B cell (primary cell): ENCODE data around the gene PKP1. TPM values are rescaled to one million over a fixed set of nuclear protein-coding genes. Genes with fewer than 3 reads are reported as not detected.

Source experiments
- ATAC-seq: fragments of 200-7000 bp; cut with Tn5 transposase; one replicate; pipeline ENCODE4 v1.10.0; 2021; ENCODE audit warnings: low read depth, mild to moderate bottlenecking, moderate number of reproducible peaks, moderate library complexity
- CTCF ChIA-PET: fragments of 350-600 bp; sonication (Branson Sonifier 250); formaldehyde crosslinking; loops from one replicate; lab custom pipeline; 2021; ENCODE audit warnings: antibody characterized with exemption, inconsistent platforms; lab: Charles Lee
- POLR2A ChIA-PET: fragments of 350-600 bp; sonication (Branson Sonifier 250); formaldehyde crosslinking; loops from one replicate; lab custom pipeline; 2021; ENCODE audit warnings: antibody characterized with exemption; lab: Charles Lee
- DNase-seq: peaks from one replicate; pipeline ENCODE4 v3.0.0; 2013
- H2AFZ ChIP-seq: 2 replicates; pipeline ENCODE4 v1.6.1; 2012; ENCODE audit warnings: mild to moderate bottlenecking, low read depth, low read length; ENCODE audit not compliant: insufficient read depth, poor library complexity, severe bottlenecking
- H3K27ac ChIP-seq, 2 donors: 1 replicate in 1 of 2; 2 replicates in 1 of 2; pipeline ENCODE4 v1.5.1; 2012 to 2013; ENCODE audit warnings: low read length in 2 of 2, mild to moderate bottlenecking in 2 of 2, moderate library complexity in 1 of 2
- H3K27me3 ChIP-seq, 4 experiments: fragments of 200-600 bp in 1 of 4; sonication (generic) in 1 of 4; replicated peaks in 1 of 4; 1 replicate in 2 of 4; 2 replicates in 2 of 4; pipeline versions ENCODE4 v1.6.1 to v1.7.0; 2013 to 2016; ENCODE audit warnings: low read length in 3 of 4, mild to moderate bottlenecking in 2 of 4, mixed read lengths in 1 of 4, moderate library complexity in 1 of 4; ENCODE audit not compliant: insufficient read depth in 4 of 4, control insufficient read depth in 3 of 4; ENCODE audit errors: control extremely low read depth in 1 of 4
- H3K36me3 ChIP-seq, 2 experiments: replicated peaks in 1 of 2; 1 replicate in 1 of 2; 2 replicates in 1 of 2; pipeline versions ENCODE4 v1.6.1 to v1.7.1; 2013; ENCODE audit warnings: low read length in 1 of 2; ENCODE audit not compliant: insufficient read depth in 2 of 2, control insufficient read depth in 1 of 2; ENCODE audit errors: control extremely low read depth in 1 of 2, extremely low read depth in 1 of 2
- H3K4me1 ChIP-seq, 2 donors: fragments of 200-600 bp in 1 of 2; sonication (generic) in 1 of 2; 1 replicate in 1 of 2; 2 replicates in 1 of 2; pipeline versions ENCODE4 v1.5.1 to v1.6.1; 2013 to 2017; ENCODE audit warnings: low read length in 2 of 2; ENCODE audit not compliant: control insufficient read depth in 2 of 2, insufficient read depth in 2 of 2
- H3K4me2 ChIP-seq: replicated peaks from 2 replicates; pipeline ENCODE3; 2012; ENCODE audit warnings: mild to moderate bottlenecking, low read depth, low read length; ENCODE audit not compliant: poor library complexity, severe bottlenecking
- H3K4me3 ChIP-seq, 5 experiments: fragments of 200-600 bp in 1 of 5; sonication (generic) in 1 of 5; 1 replicate in 3 of 5; 2 replicates in 2 of 5; pipeline versions ENCODE4 v1.5.1 to v1.7.0; 2011 to 2016; ENCODE audit warnings: low read length in 4 of 5, mild to moderate bottlenecking in 4 of 5, low read depth in 2 of 5, control low read depth in 1 of 5, moderate library complexity in 1 of 5; ENCODE audit not compliant: insufficient read depth in 1 of 5; ENCODE audit errors: control extremely low read depth in 1 of 5, extremely low read depth in 1 of 5
- H3K79me2 ChIP-seq: fragments of 200-600 bp; sonication (generic); one replicate; pipeline ENCODE4 v1.6.0; 2016; ENCODE audit warnings: low read length; ENCODE audit not compliant: control insufficient read depth, insufficient read depth
- H3K9ac ChIP-seq: fragments of 200-600 bp; sonication (generic); 2 replicates; pipeline ENCODE4 v1.6.1; 2017; ENCODE audit warnings: mild to moderate bottlenecking, low read length, moderate library complexity
- H3K9me3 ChIP-seq, 3 donors: one replicate each; pipeline versions ENCODE4 v1.6.1 to v1.7.1; 2013; ENCODE audit warnings: low read length in 2 of 3; ENCODE audit not compliant: control insufficient read depth in 2 of 3, insufficient read depth in 1 of 3; ENCODE audit errors: control extremely low read depth in 1 of 3
- H4K20me1 ChIP-seq: 2 replicates; pipeline ENCODE4 v1.6.0; 2012; ENCODE audit warnings: mild to moderate bottlenecking, low read length; ENCODE audit not compliant: insufficient read depth, control insufficient read depth, poor library complexity, severe bottlenecking
- H3K27ac Mint-ChIP-seq: one replicate; pipeline ENCODE4 v1.8.0; 2021; ENCODE audit warnings: mixed read lengths
- H3K27me3 Mint-ChIP-seq: one replicate; pipeline ENCODE4 v1.8.0; 2021; ENCODE audit warnings: mixed read lengths
- H3K4me1 Mint-ChIP-seq: one replicate; pipeline ENCODE4 v1.8.0; 2021; ENCODE audit warnings: mixed read lengths
- H3K4me3 Mint-ChIP-seq: one replicate; pipeline ENCODE4 v1.8.0; 2021; ENCODE audit warnings: mixed read lengths
- H3K9me3 Mint-ChIP-seq: one replicate; pipeline ENCODE4 v1.8.0; 2022; ENCODE audit warnings: mixed read lengths; ENCODE audit not compliant: insufficient read depth
- EZH2 ChIP-seq: IDR thresholded peaks from 2 replicates; pipeline ENCODE4 v1.6.1; 2012; ENCODE audit warnings: borderline replicate concordance, low read depth, mild to moderate bottlenecking, moderate library complexity, low read length; ENCODE audit not compliant: insufficient read depth, poor library complexity, severe bottlenecking
- WGBS: methylation state at CpG from one replicate; pipeline ENCODE4 v1.1.5; 2013; ENCODE audit warnings: missing lambda C conversion rate; ENCODE audit not compliant: insufficient coverage; 5-methylcytosine and 5-hydroxymethylcytosine counted together
- intact Hi-C: fragments of 100-400 bp; cut with micrococcal nuclease; formaldehyde crosslinking; loops from one replicate; pipeline ENCODE4 v1.10.0; 2022
- polyA plus RNA-seq: library from polyadenylated mRNA; depleted of rRNA; stranded (reverse); fragments of >200 nt; gene quantifications from 2 replicates; pipeline ENCODE4 v1.2.3, GENCODE V29; 2012
- total RNA-seq, 2 donors: library from RNA; stranded (reverse); fragments of 120-200 nt in 1 of 2; gene quantifications; 1 replicate in 1 of 2; 2 replicates in 1 of 2; pipeline versions ENCODE4 v1.2.3 to v1.2.4, GENCODE V29; 2013 to 2022
- TF ChIP-seq, protein P1 (sequence below): fragments of 200-600 bp; IDR thresholded peaks from one replicate; pipeline ENCODE4 v1.8.0; 2022; ENCODE audit warnings: antibody characterized with exemption, mild to moderate bottlenecking

Gene PKP1
- total and polyA plus RNA-seq, 2 donors (not counting 1 experiment from before 2014, with no cell fraction given), result not detected

DNA sequence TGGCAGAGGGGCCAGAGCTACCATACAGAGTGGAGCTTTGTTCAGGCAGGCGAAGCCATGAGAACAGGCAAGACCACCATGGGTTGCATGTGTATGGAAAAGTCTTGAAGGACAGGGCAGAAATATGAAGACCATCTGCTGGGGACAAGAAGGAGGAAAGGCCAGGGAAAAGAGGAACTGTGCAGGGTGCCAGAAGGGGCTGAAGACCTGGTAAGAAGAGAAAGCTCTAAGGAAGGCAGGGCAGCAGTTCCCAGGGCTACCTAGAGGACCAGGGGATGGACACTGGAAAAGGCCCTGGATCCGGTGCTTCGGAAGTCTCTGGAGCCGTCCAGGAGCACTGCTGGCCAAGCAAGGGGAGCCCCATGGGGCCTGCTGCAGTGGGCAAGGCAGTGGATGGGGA lies 43.4 kb downstream of the PKP1 start:
- no peak overlapping the region for H3K27ac Mint-ChIP-seq
- no peaks in the 10 kb centered on the region for H3K4me1 Mint-ChIP-seq
- POLR2A ChIA-PET, result no interaction called here
- intact Hi-C loops, result no loop called here
- no peak for DNase-seq
- Histone ChIP-seq H3K79me2 (no peaks in the 10 kb centered on the region), H4K20me1 (no peaks in the 10 kb centered on the region), H3K4me2 (no peak overlapping the region), H3K36me3 (no peaks in the 10 kb centered on the region), H3K27me3 (peaks cover 0 to 3% (median 0%) of the 10 kb centered on the region in 4 experiments), H2AFZ (no peak overlapping the region), H3K4me1 (no peaks in the 10 kb centered on the region), H3K27ac (no peak overlapping the region), H3K9me3 (no peaks in the 10 kb centered on the region), H3K9ac (no peak overlapping the region), H3K4me3 (no peak overlapping the region)
- no peak overlapping the region for H3K4me3 Mint-ChIP-seq
- TF ChIP-seq EZH2, result no peak
- TF ChIP-seq, protein P1, sequence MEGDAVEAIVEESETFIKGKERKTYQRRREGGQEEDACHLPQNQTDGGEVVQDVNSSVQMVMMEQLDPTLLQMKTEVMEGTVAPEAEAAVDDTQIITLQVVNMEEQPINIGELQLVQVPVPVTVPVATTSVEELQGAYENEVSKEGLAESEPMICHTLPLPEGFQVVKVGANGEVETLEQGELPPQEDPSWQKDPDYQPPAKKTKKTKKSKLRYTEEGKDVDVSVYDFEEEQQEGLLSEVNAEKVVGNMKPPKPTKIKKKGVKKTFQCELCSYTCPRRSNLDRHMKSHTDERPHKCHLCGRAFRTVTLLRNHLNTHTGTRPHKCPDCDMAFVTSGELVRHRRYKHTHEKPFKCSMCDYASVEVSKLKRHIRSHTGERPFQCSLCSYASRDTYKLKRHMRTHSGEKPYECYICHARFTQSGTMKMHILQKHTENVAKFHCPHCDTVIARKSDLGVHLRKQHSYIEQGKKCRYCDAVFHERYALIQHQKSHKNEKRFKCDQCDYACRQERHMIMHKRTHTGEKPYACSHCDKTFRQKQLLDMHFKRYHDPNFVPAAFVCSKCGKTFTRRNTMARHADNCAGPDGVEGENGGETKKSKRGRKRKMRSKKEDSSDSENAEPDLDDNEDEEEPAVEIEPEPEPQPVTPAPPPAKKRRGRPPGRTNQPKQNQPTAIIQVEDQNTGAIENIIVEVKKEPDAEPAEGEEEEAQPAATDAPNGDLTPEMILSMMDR, result no peak
- peaks cover 17% of the 10 kb centered on the region for H3K27me3 Mint-ChIP-seq
- CTCF ChIA-PET, result no interaction called here
- no peaks in the 10 kb centered on the region for H3K9me3 Mint-ChIP-seq
- 83% methylated on average over 4 of the region's 4 CpGs for WGBS
- ATAC-seq, result no peak

GRCh38 chr1:201327687-201328240 lies 44.5 kb downstream of the PKP1 start:
- Histone ChIP-seq H3K9me3 (no peaks in the 10 kb centered on the region), H3K27ac (no peak overlapping the region), H3K36me3 (no peaks in the 10 kb centered on the region), H3K27me3 (peaks cover 0 to 3% (median 0%) of the 10 kb centered on the region in 4 experiments), H3K9ac (no peak overlapping the region), H3K4me2 (no peak overlapping the region), H4K20me1 (no peaks in the 10 kb centered on the region), H2AFZ (no peak overlapping the region), H3K79me2 (no peaks in the 10 kb centered on the region), H3K4me3 (no peak overlapping the region), H3K4me1 (no peaks in the 10 kb centered on the region)
- Mint-ChIP-seq H3K9me3 (no peaks in the 10 kb centered on the region), H3K27me3 (peaks cover 17% of the 10 kb centered on the region), H3K4me1 (no peaks in the 10 kb centered on the region), H3K4me3 (no peak overlapping the region), H3K27ac (no peak overlapping the region)
- no peak for TF ChIP-seq EZH2
- TF ChIP-seq, protein P1, result no peak
- DNase-seq (no peak), ATAC-seq (no peak)
- CTCF ChIA-PET, result no interaction called here
- POLR2A ChIA-PET, result interaction anchor here (0.7 kb wide), 1 partner anchor 233 kb away, joined by 3 read pairs; no protein-coding TSS in a partner anchor
- intact Hi-C loops, result no loop called here
- 96% methylated on average over 7 of the region's 7 CpGs for WGBS
